SK-N-SH treated with all-trans-retinoic acid at 6 μM for 48 hours (cell line): ENCODE results near the gene PRKACA.

Source experiments
- ATAC-seq: fragments of 200-7000 bp; cut with Tn5 transposase; 3 replicates; pipeline ENCODE4 v1.9.1; 2020; ENCODE audit warnings: mild to moderate bottlenecking, moderate library complexity
- ARNTL ChIP-seq: fragments of 450-650 bp; formaldehyde crosslinking; IDR thresholded peaks from 2 replicates; pipeline ENCODE4 v1.5.0; 2020; ENCODE audit warnings: low read depth, mild to moderate bottlenecking, moderate library complexity, borderline replicate concordance
- BACH2 ChIP-seq: fragments of 250-450 bp; sonication (Bioruptor Pico); IDR thresholded peaks from 2 replicates; pipeline ENCODE4 v1.9.0; 2021; ENCODE audit warnings: mild to moderate bottlenecking, borderline replicate concordance
- CREB5 ChIP-seq: fragments of 250-450 bp; sonication (Bioruptor Pico); IDR thresholded peaks from 2 replicates; pipeline ENCODE4 v1.5.1; 2020; ENCODE audit warnings: low read depth, mild to moderate bottlenecking, moderate library complexity
- CSDC2 ChIP-seq: fragments of 250-450 bp; sonication (Bioruptor Pico); IDR thresholded peaks from 2 replicates; pipeline ENCODE4 v1.5.0; 2020; ENCODE audit warnings: mild to moderate bottlenecking, moderate library complexity
- CSRNP3 ChIP-seq: fragments of 250-450 bp; sonication (Bioruptor Pico); IDR thresholded peaks from 2 replicates; pipeline ENCODE4 v1.5.1; 2021; ENCODE audit warnings: mild to moderate bottlenecking, moderate library complexity
- ESRRG ChIP-seq: fragments of 250-450 bp; sonication (Bioruptor Pico); IDR thresholded peaks from 2 replicates; pipeline ENCODE4 v1.6.1; 2021; ENCODE audit warnings: mild to moderate bottlenecking
- GLIS3 ChIP-seq: fragments of 250-450 bp; sonication (Bioruptor Pico); IDR thresholded peaks from 2 replicates; pipeline ENCODE4 v1.5.0; 2020; ENCODE audit warnings: mild to moderate bottlenecking, moderate library complexity
- ISL1 ChIP-seq: fragments of 250-450 bp; sonication (Bioruptor Pico); IDR thresholded peaks from 2 replicates; pipeline ENCODE4 v2.1.2; 2022; ENCODE audit warnings: mild to moderate bottlenecking, moderate library complexity
- OSR1 ChIP-seq: fragments of 250-450 bp; sonication (Bioruptor Pico); IDR thresholded peaks from 2 replicates; pipeline ENCODE4 v1.8.0; 2022; ENCODE audit warnings: moderate library complexity, mild to moderate bottlenecking, inconsistent platforms
- PATZ1 ChIP-seq: fragments of 250-450 bp; sonication (Bioruptor Pico); IDR thresholded peaks from 2 replicates; pipeline ENCODE4 v1.8.0; 2020; ENCODE audit warnings: mild to moderate bottlenecking, moderate library complexity, borderline replicate concordance
- POU6F1 ChIP-seq: fragments of 250-450 bp; sonication (Bioruptor Pico); IDR thresholded peaks from 2 replicates; pipeline ENCODE4 v1.8.0; 2021; ENCODE audit warnings: low read depth, mild to moderate bottlenecking, moderate library complexity, borderline replicate concordance
- PPARA ChIP-seq: fragments of 250-450 bp; sonication (Bioruptor Pico); IDR thresholded peaks from 2 replicates; pipeline ENCODE4 v1.5.0; 2020; ENCODE audit warnings: mild to moderate bottlenecking, borderline replicate concordance
- RARB ChIP-seq: fragments of 250-450 bp; sonication (Bioruptor Pico); IDR thresholded peaks from 2 replicates; pipeline ENCODE4 v1.8.0; 2021; ENCODE audit warnings: mild to moderate bottlenecking, moderate library complexity
- SNAI2 ChIP-seq: fragments of 250-450 bp; sonication (Bioruptor Pico); IDR thresholded peaks from 2 replicates; pipeline ENCODE4 v1.5.0; 2020; ENCODE audit warnings: mild to moderate bottlenecking, moderate library complexity
- TCF4 ChIP-seq: fragments of 250-450 bp; sonication (Bioruptor Pico); IDR thresholded peaks from 2 replicates; pipeline ENCODE4 v1.8.0; 2021; ENCODE audit warnings: mild to moderate bottlenecking, moderate library complexity, borderline replicate concordance
- TOX ChIP-seq: fragments of 250-450 bp; sonication (Bioruptor Pico); IDR thresholded peaks from 2 replicates; pipeline ENCODE4 v1.8.0; 2021; ENCODE audit warnings: mild to moderate bottlenecking, moderate library complexity, borderline replicate concordance
- TSHZ2 ChIP-seq: fragments of 250-450 bp; sonication (Bioruptor Pico); IDR thresholded peaks from 2 replicates; pipeline ENCODE4 v1.5.0; 2020; ENCODE audit warnings: mild to moderate bottlenecking, moderate library complexity
- ZC3H10 ChIP-seq: fragments of 250-450 bp; sonication (Bioruptor Pico); IDR thresholded peaks from 2 replicates; pipeline ENCODE4 v1.5.1; 2021; ENCODE audit warnings: mild to moderate bottlenecking, moderate library complexity
- ZFP3 ChIP-seq: fragments of 250-450 bp; sonication (Bioruptor Pico); IDR thresholded peaks from 2 replicates; pipeline ENCODE4 v1.5.0; 2020; ENCODE audit warnings: mild to moderate bottlenecking, moderate library complexity
- ZFP30 ChIP-seq: fragments of 450-650 bp; formaldehyde crosslinking; IDR thresholded peaks from 2 replicates; pipeline ENCODE4 v1.5.0; 2022; ENCODE audit warnings: mild to moderate bottlenecking, moderate library complexity
- ZNF565 ChIP-seq: fragments of 450-650 bp; formaldehyde crosslinking; conservative IDR thresholded peaks from 2 replicates; pipeline ENCODE4 v1.5.0; 2020; ENCODE audit warnings: low read depth, mild to moderate bottlenecking, moderate library complexity
- ZNF70 ChIP-seq: fragments of 450-650 bp; formaldehyde crosslinking; IDR thresholded peaks from 2 replicates; pipeline ENCODE4 v1.5.0; 2020; ENCODE audit warnings: mild to moderate bottlenecking, moderate library complexity
- ZNF8 ChIP-seq: fragments of 450-650 bp; formaldehyde crosslinking; IDR thresholded peaks from 2 replicates; pipeline ENCODE4 v1.5.0; 2020; ENCODE audit warnings: mild to moderate bottlenecking, moderate library complexity

Gene PRKACA

GRCh38 chr19:14127929-14128509 lies 10.5 kb upstream of the PRKACA start:
- no peak for ATAC-seq
- TF ChIP-seq ZNF565 (no peak), TSHZ2 (CRISPR knock-in tag) (no peak), ZNF70 (no peak), BACH2 (no peak), POU6F1 (CRISPR knock-in tag) (no peak), OSR1 (no peak), ZC3H10 (CRISPR knock-in tag) (no peak), TOX (CRISPR knock-in tag) (no peak), ARNTL (CRISPR knock-in tag) (no peak), ZFP3 (CRISPR knock-in tag) (no peak), PATZ1 (CRISPR knock-in tag) (no peak), RARB (no peak), TCF4 (CRISPR knock-in tag) (no peak), PPARA (CRISPR knock-in tag) (no peak), ZNF8 (CRISPR knock-in tag) (no peak), ESRRG (no peak), GLIS3 (no peak), CREB5 (CRISPR knock-in tag) (no peak), SNAI2 (CRISPR knock-in tag) (no peak), CSRNP3 (CRISPR knock-in tag) (no peak)

GRCh38 chr19:14127176-14127575 lies 9.6 kb upstream of the PRKACA start:
- ATAC-seq, result no peak
- TF ChIP-seq ZC3H10 (CRISPR knock-in tag), result no peak

- no peak for ATAC-seq
- TF ChIP-seq PATZ1 (CRISPR knock-in tag), result no peak
- TF ChIP-seq ISL1 (CRISPR knock-in tag), result no peak
- TF ChIP-seq TOX (CRISPR knock-in tag), result no peak
- TF ChIP-seq ZFP30 (CRISPR knock-in tag), result no peak
- TF ChIP-seq BACH2, result no peak
- no peak for TF ChIP-seq ESRRG
- no peak for TF ChIP-seq CSDC2 (CRISPR knock-in tag)
- no peak for TF ChIP-seq RARB
These were observed 5.4 kb upstream of the PRKACA start for GRCh38 chr19:14122924-14123323.
